Gastrocnemius medialis (tissue), 4 donors: ENCODE measurements around the gene TENT5C. TPM values are rescaled to one million over a fixed set of nuclear protein-coding genes. Genes with fewer than 3 reads are reported as not detected.

ENCODE experiments used
- ATAC-seq, 2 donors: fragments of 150-250 bp; one replicate each; pipeline ENCODE4 v1.9.1; 2016
- DNase-seq, 2 donors: peaks; one replicate each; pipeline ENCODE4 v3.0.0-alpha.2; 2019
- H3K27ac ChIP-seq, 4 donors: fragments of 200-600 bp; sonication (generic); 1 replicate in 1 of 4; 2 replicates in 3 of 4; pipeline ENCODE4 v1.5.1; 2016 to 2018; ENCODE audit warnings: mild to moderate bottlenecking in 2 of 4, moderate library complexity in 1 of 4
- H3K27me3 ChIP-seq, 3 donors: fragments of 200-600 bp; sonication (generic) in 2 of 3; 1 replicate in 1 of 3; 2 replicates in 2 of 3; pipeline versions ENCODE4 v1.5.1 to v1.6.0; 2016 to 2019; ENCODE audit warnings: mild to moderate bottlenecking in 1 of 3, moderate library complexity in 1 of 3
- H3K36me3 ChIP-seq, 2 donors: fragments of 200-600 bp; sonication (generic) in 1 of 2; one replicate each; pipeline ENCODE4 v1.5.1; 2017 to 2018
- H3K4me1 ChIP-seq, 2 donors: fragments of 200-600 bp; sonication (generic) in 1 of 2; one replicate each; pipeline ENCODE4 v1.5.1; 2016 to 2017; ENCODE audit warnings: mild to moderate bottlenecking in 2 of 2
- H3K4me3 ChIP-seq, 4 donors: fragments of 200-600 bp; sonication (generic) in 3 of 4; 1 replicate in 1 of 4; 2 replicates in 3 of 4; pipeline ENCODE4 v1.5.1; 2016 to 2019; ENCODE audit warnings: mild to moderate bottlenecking in 2 of 4
- H3K9me3 ChIP-seq, 3 donors: fragments of 200-600 bp; sonication (generic) in 2 of 3; 1 replicate in 1 of 3; 2 replicates in 2 of 3; pipeline ENCODE4 v1.5.1; 2016 to 2019
- POLR2A ChIP-seq, 2 donors: fragments of 450-650 bp; IDR thresholded peaks; one replicate each; pipeline ENCODE4 v1.6.1; 2017; ENCODE audit warnings: antibody characterized with exemption in 2 of 2, mild to moderate bottlenecking in 2 of 2, moderate library complexity in 2 of 2
- in situ Hi-C, 4 donors: fragments of 200-750 bp; cut with MboI; loops; one replicate each; pipeline versions ENCODE4 v1.15.0 to v1.8.0; 2017; ENCODE audit warnings: low sequenced_read_pairs in 4 of 4
- intact Hi-C: fragments of 100-400 bp; cut with DNase I; formaldehyde crosslinking; loops from one replicate; pipeline ENCODE4 v1.15.1; 2023; ENCODE audit warnings: low total_unique reads
- total RNA-seq, 4 donors: library from RNA; depleted of rRNA; stranded (reverse); fragments of >200 nt; gene quantifications; one replicate each; pipeline versions ENCODE4 v1.1.0 to v1.2.3, GENCODE V29; 2016
- TF ChIP-seq, protein P1 (sequence below), 5 experiments: fragments of 450-650 bp in 3 of 5; fragments of 200-600 bp in 2 of 5; sonication (generic) in 2 of 5; IDR thresholded peaks in 4 of 5; conservative IDR thresholded peaks in 1 of 5; 1 replicate in 4 of 5; 2 replicates in 1 of 5; pipeline ENCODE4 v1.5.1; 2016 to 2019; ENCODE audit warnings: antibody characterized with exemption in 5 of 5, mild to moderate bottlenecking in 3 of 5, moderate library complexity in 3 of 5

Gene TENT5C
- total RNA-seq, 4 donors from 2014 or later = 2.3 to 21.8 (median 6.4) TPM

DNA sequence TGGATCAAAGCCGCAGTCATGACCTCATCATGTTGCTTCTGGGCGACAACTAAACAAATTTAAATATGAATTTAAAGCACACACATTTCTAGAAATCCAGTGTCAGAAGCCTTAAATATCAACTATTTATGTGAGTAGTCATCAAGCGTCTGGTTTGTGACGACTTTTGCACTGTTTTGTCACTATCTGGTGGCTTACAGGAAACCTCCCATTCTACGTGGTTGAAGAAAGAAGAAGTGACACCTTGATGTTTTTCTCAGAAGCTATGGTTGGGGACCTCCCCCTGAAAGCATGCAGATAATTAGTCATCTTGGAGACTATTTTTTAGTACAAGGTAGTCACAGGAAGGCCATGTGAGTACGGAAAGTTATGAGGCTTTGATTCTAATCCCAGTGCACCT is 58.5 kb downstream of the TENT5C start:
- H3K27me3 ChIP-seq = no peaks in the 10 kb centered on the region
- ATAC-seq = no peak
- H3K4me1 ChIP-seq = peaks cover 0 to 1% of the 10 kb centered on the region in 2 donors
- no peaks in the 10 kb centered on the region for H3K36me3 ChIP-seq
- H3K27ac ChIP-seq = no peak overlapping the region
- TF ChIP-seq, protein P1, sequence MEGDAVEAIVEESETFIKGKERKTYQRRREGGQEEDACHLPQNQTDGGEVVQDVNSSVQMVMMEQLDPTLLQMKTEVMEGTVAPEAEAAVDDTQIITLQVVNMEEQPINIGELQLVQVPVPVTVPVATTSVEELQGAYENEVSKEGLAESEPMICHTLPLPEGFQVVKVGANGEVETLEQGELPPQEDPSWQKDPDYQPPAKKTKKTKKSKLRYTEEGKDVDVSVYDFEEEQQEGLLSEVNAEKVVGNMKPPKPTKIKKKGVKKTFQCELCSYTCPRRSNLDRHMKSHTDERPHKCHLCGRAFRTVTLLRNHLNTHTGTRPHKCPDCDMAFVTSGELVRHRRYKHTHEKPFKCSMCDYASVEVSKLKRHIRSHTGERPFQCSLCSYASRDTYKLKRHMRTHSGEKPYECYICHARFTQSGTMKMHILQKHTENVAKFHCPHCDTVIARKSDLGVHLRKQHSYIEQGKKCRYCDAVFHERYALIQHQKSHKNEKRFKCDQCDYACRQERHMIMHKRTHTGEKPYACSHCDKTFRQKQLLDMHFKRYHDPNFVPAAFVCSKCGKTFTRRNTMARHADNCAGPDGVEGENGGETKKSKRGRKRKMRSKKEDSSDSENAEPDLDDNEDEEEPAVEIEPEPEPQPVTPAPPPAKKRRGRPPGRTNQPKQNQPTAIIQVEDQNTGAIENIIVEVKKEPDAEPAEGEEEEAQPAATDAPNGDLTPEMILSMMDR (IDR thresholded peaks at IDR 0.05 in 4 of 5, conservative IDR thresholded peaks at IDR 0.05 in 1 of 5) = no peak
- no peak for TF ChIP-seq POLR2A (IDR thresholded peaks at IDR 0.05)
- no peak overlapping the region for H3K4me3 ChIP-seq
- no peak for DNase-seq
- H3K9me3 ChIP-seq = no peaks in the 10 kb centered on the region
- in situ Hi-C loops (loop anchor here in 1 of 4 donors (10.0 kb wide), 1 partner anchor 130 kb away; no protein-coding TSS in a partner anchor), intact Hi-C loops (no loop called here)

DNA sequence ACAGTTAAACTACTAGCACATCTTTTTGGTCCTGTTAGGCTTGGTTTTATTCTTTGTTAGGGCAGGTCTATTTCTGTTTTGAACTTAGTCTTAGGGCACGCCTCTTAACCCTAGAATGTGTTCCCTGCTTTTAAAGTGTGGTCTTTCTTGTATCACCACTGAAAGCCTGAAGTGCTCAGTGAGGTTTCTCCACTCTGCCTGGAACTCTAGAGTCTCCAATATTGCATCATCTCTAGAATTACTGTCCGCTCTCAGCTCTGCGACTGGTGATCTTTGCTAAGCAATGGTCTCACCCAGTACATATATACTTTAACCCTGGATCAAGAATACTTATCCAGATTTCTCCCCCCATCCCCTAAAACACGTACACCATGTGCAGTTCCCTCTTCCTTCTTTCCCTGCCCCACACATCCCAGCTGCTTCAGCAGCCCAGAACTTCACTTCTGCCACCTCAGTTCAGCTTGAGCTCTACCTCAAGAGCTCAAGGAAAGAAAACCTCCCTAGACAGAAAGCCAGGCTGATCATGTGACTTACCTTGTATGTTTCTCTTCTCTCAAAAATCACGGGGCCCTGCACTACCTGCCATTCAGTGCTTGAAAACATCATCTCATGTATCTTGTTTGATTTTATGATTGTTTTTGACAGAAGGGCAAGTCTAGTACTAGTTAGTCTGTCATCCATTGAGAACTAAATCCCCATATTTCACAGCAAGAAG is 59.9 kb downstream of the TENT5C start:
- no peak for TF ChIP-seq POLR2A (IDR thresholded peaks at IDR 0.05)
- TF ChIP-seq, protein P1 (IDR thresholded peaks at IDR 0.05 in 4 of 5, conservative IDR thresholded peaks at IDR 0.05 in 1 of 5) = no peak

DNA sequence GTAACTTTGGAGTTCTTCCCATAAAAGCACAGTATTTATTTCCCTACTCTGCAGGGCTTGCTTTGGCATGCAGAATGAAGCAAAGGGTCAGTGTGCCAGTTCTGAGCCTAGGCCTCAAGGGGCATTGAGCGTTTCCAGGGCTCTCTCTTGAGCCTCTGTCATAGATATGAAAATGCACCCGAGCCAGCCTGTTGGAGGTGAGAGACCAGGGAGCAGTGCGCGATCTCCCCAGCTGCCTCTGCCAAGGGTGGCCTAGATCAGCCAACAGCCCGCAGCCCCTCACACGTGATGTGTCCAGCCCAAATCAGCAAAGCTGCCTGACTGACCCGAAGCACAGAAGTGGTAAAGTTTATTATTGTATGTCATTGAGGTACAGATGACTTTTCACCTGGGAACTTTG is 63.7 kb downstream of the TENT5C start:
- H3K36me3 ChIP-seq = no peaks in the 10 kb centered on the region
- no peak for ATAC-seq
- no peak for TF ChIP-seq POLR2A (IDR thresholded peaks at IDR 0.05)
- TF ChIP-seq, protein P1 (IDR thresholded peaks at IDR 0.05 in 4 of 5, conservative IDR thresholded peaks at IDR 0.05 in 1 of 5) = no peak
- peaks cover 25% of the 10 kb centered on the region in 2 donors for H3K4me1 ChIP-seq
- intact Hi-C loops = no loop called here
- no peak for DNase-seq
- H3K4me3 ChIP-seq = no peak overlapping the region
- no peak overlapping the region for H3K27ac ChIP-seq
- in situ Hi-C loops = loop anchor here in 1 of 4 donors (10.0 kb wide), 1 partner anchor 135 kb away; no protein-coding TSS in a partner anchor
- H3K27me3 ChIP-seq = no peaks in the 10 kb centered on the region
- no peaks in the 10 kb centered on the region for H3K9me3 ChIP-seq

More for the DNA sequence above, 59.9 kb downstream of the TENT5C start:
- in situ Hi-C loops = loop anchor here in 1 of 4 donors (10.0 kb wide), 1 partner anchor 131 kb away; no protein-coding TSS in a partner anchor
- intact Hi-C loops = no loop called here
- H3K9me3 ChIP-seq = no peaks in the 10 kb centered on the region
- H3K4me3 ChIP-seq = no peak overlapping the region
- no peak overlapping the region for H3K27ac ChIP-seq
- no peaks in the 10 kb centered on the region for H3K36me3 ChIP-seq
- ATAC-seq (no peak), DNase-seq (no peak)
- no peaks in the 10 kb centered on the region for H3K27me3 ChIP-seq
- peaks cover 0 to 4% of the 10 kb centered on the region in 2 donors for H3K4me1 ChIP-seq

DNA sequence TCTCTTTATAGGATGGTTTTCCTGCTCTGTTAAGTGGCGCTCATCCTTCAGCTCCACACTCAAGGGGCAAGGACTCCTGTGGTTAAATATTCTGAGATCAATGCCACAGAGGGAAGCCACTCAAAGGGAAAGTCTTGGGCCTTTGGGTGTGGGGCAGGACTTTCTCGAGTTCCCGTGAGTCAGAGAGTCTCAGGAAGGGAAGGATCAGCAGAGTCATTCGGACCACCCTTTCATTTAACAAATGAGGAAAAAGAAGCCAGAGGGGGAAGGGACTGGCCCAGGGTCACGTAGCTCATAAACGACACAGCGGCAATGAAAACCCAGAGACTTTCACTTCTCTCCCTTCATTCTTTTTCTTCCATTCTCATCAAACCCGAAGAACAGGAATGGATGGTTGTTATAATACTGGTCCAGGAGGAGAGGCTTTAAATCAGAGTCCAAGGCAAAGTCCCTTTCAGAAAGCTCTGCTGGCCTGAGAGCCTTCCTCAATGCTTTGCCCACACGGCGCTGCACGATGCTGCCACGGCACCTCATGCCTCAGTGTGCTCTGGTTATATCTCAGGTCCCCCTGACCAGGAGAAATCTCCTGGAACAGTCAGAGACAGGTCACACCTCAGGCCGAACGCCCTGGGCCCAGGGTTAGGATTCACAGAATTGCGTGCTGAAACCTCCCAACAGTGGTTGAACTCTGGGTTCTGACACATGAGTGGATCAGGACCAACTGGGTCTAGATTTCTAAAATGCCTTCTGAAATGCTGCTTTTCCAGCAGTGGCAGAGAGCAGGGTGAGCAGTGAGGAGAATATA is 65.3 kb downstream of the TENT5C start:
- Histone ChIP-seq H3K27me3 (no peaks in the 10 kb centered on the region), H3K4me3 (no peak overlapping the region), H3K4me1 (peaks cover 39 to 41% of the 10 kb centered on the region in 2 donors), H3K27ac (peak overlapping the region; percentile 62 to 95 (median 73)), H3K36me3 (no peaks in the 10 kb centered on the region), H3K9me3 (no peaks in the 10 kb centered on the region)
- ATAC-seq (no peak), DNase-seq (no peak)
- TF ChIP-seq, protein P1 (IDR thresholded peaks at IDR 0.05 in 4 of 5, conservative IDR thresholded peaks at IDR 0.05 in 1 of 5) = no peak
- no peak for TF ChIP-seq POLR2A (IDR thresholded peaks at IDR 0.05)
- in situ Hi-C loops = no loop called here
- intact Hi-C loops = loop anchor here (5.0 kb wide), 1 partner anchor 134 kb away; no protein-coding TSS in a partner anchor
